ENCODE measurements around the gene PDGFRA. TPM values are rescaled to one million over a fixed set of nuclear protein-coding genes. Genes with fewer than 3 reads are reported as not detected.
"Not testable (repeated sequence)": the region's sequence is repeated elsewhere in the genome, so short reads cannot be mapped to it uniquely, and the experiment has no call there.

The PDGFRA gene
- total RNA-seq, 1 donor from 2014 or later: 1.3 TPM

DNA sequence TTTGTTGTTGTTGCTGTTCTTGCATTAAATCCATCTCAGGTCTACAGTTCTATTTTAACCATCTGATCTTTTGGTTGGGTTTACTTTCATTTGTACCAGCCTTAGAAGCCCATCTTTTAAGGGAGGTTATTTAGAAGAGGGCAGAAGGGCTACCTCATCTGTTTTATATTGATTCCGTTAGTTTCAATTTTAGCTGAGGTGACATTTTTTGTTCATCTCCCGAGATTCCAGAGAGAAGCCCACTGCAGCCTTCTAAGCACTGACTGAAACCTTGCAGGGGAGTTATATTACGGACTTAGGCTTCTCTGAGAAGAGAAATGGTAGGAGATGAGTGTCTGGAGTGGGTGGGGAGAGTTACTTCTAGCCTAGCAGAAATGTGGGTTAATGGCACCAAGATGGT, 101.8 kb downstream of the PDGFRA start:
- no peak for DNase-seq (ENCODE audit: low read depth)
- TF ChIP-seq, protein P1, sequence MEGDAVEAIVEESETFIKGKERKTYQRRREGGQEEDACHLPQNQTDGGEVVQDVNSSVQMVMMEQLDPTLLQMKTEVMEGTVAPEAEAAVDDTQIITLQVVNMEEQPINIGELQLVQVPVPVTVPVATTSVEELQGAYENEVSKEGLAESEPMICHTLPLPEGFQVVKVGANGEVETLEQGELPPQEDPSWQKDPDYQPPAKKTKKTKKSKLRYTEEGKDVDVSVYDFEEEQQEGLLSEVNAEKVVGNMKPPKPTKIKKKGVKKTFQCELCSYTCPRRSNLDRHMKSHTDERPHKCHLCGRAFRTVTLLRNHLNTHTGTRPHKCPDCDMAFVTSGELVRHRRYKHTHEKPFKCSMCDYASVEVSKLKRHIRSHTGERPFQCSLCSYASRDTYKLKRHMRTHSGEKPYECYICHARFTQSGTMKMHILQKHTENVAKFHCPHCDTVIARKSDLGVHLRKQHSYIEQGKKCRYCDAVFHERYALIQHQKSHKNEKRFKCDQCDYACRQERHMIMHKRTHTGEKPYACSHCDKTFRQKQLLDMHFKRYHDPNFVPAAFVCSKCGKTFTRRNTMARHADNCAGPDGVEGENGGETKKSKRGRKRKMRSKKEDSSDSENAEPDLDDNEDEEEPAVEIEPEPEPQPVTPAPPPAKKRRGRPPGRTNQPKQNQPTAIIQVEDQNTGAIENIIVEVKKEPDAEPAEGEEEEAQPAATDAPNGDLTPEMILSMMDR (conservative IDR thresholded peaks at IDR 0.05; ENCODE audit: low read depth, low read length): no peak
- H3K4me3 ChIP-seq (ENCODE audit: low read depth, low read length): no peak overlapping the region

DNA sequence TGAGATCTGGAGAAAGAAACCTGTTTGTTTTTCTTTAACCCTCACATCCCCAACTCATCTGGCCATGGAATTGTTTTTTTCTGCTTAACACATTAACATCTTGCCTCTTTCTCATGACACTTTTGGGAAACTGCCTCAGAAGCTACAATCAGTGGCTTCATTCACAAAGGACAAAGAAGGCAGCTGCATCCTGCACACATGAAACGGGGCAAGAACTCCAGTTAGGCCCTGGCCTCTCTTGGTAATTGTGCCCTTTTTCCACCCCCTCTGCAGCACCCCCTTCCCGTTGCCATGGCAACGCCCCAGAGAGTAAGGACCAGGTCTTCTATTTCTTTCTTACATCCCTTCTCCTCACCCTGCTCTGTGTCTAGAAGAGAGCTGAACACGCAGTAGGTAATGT, 103.4 kb downstream of the PDGFRA start:
- TF ChIP-seq, protein P1 (conservative IDR thresholded peaks at IDR 0.05; ENCODE audit: low read depth, low read length): no peak
- no peak for DNase-seq (ENCODE audit: low read depth)

GRCh38 chr4:54333657-54334056, 104.6 kb downstream of the PDGFRA start:
- TF ChIP-seq, protein P1 (conservative IDR thresholded peaks at IDR 0.05; ENCODE audit: low read depth, low read length): no peak
- no peak overlapping the region for H3K4me3 ChIP-seq (ENCODE audit: low read depth, low read length)
- DNase-seq (ENCODE audit: low read depth): no peak

More for the DNA sequence above, 103.4 kb downstream of the PDGFRA start:
- H3K4me3 ChIP-seq (ENCODE audit: low read depth, low read length): no peak overlapping the region

DNA sequence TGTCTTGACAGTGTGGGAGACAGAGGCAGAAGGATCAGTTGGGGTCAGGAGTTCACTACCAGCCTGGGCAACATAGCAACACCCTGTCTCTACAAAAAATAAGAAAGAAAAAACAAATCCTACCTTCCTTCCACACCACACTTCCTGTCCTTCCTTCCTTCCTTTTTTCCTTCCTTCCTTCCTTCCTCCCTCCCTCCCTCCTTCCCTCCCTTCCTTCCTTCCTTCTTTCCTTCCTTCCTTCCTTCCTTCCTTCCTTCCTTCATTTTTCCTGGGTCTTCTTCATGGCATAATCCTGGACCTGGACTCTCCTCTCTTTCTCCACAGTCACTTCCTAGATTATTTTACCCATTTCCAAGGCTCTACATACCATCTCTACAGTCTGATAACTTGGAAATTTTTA, 105.7 kb downstream of the PDGFRA start:
- not testable (repeated sequence) for DNase-seq (ENCODE audit: low read depth); H3K4me3 ChIP-seq (ENCODE audit: low read depth, low read length)

DNA sequence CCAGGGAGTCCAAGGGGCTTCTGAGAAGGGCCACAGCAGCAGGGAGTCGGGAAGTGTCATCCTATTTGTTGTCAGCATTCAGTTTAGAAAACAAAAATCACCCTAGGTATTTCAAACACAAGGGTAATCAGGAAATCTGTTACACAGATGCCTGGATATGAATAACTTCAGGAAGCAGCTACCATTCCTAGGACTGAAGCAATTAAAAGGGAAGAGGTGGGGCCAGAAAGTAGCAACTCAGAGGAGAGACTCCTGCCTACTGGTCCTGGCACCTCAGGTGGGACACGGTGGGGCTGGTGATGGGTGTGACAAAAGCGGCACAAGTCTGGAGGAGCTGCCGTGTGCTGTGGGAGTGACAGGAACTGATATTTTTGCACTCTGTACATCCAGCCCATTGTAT, 107.9 kb downstream of the PDGFRA start:
- TF ChIP-seq, protein P1 (conservative IDR thresholded peaks at IDR 0.05; ENCODE audit: low read depth, low read length): no peak
- DNase-seq (ENCODE audit: low read depth): no peak
- H3K4me3 ChIP-seq (ENCODE audit: low read depth, low read length): no peak overlapping the region

- H3K4me3 ChIP-seq (ENCODE audit: low read depth, low read length); DNase-seq (ENCODE audit: low read depth): not testable (repeated sequence)
Measured at GRCh38 chr4:54342067-54342466, 113.0 kb downstream of the PDGFRA start.

Other genes starting within 250 kb of the PDGFRA start
- 19.2 and 23.5 TPM in 2 replicates for gene CHIC2, start 164.7 kb upstream of the PDGFRA start, total RNA-seq
- not detected in 2 replicates for gene GSX2, start 129.1 kb upstream of the PDGFRA start, total RNA-seq

All from epithelial cell of proximal tubule (primary cell).